HG03457 (cell line): Measurements from ENCODE around the gene KANK4.

ENCODE experiments used
- ATAC-seq: cut with Tn5 transposase; IDR thresholded peaks from one replicate; pipeline ENCODE4 v1.9.1; 2021; ENCODE audit warnings: moderate number of reproducible peaks; ENCODE audit not compliant: unreplicated experiment

The KANK4 gene

DNA sequence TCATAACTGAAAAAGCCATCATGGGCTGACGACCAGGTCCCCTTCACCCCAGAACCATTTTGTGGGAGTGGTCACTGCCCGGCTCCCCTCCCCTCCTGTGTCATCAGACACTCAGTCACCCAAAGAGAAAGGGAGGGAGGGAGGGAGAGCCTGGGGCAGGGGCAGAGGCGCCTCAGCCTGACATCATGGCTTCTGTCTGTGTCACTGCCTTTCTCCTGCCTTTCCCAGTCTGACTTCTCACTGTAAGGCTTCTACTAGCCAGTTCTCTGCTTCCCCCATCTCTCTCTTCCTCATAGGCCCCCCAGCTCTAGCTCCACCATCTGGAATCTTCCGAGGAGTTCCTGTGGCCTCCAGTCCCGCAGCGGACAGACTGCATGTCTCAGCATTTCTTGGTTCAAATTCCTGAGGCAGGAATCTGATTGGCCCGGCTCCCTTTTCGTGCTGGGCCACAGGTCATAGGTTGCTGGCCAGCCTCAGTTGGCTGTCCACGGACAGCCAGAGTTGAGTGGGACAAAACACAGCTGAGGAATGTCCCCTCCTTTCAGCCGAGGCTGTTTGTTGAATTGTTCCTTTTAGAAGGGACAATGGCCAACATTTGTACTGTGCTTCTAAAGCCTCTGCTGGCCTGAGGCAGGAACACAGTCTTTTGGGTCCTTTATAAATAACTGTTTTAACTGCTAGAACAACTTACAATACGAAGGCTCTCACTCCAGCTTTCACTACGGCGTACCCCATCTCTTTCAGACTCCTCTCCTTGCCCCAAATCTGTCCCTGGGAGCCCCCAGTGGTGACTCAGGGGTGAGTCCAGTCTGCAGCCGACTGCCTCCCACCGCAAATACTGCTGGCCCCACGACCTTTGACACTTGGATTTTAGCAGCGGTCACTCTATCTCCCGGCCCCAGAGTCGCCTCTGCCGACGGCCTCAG lies 18.7 kb upstream of the KANK4 start:
- ATAC-seq, result no peak

DNA sequence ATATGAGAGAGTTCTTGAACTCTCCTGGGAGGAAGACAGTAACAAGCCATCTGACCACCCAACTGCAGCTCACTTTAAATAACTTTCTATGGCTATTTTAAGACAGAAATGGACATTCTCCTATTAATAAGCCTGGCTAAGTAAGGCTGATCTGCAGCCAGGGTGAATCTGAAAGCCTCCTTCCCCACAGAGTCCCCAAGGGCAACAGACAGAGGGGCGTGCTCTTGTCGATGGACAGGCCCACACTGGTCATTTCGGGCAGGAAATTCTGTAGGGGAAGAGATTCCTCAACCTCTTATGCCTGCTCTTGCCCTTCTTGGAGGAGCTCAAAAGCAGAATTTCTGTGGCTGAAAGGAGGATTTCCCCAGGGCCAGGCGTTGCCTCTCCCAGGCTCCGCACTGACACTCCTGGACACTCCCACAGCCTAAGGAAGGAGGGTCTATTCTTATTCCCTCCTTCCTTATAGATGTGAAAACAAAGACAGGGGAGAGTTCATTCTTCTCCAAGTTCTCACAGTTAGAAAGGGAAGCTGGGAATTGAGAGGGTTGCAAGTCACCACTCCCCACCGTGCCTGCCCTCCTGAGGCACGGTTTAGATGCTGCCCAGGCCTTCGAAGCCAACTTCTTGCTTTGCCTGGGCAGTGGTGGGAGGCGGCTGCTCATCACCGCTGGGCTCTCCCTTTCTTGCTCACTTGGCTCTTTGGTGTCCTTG lies 17.9 kb upstream of the KANK4 start:
- no peak for ATAC-seq

DNA sequence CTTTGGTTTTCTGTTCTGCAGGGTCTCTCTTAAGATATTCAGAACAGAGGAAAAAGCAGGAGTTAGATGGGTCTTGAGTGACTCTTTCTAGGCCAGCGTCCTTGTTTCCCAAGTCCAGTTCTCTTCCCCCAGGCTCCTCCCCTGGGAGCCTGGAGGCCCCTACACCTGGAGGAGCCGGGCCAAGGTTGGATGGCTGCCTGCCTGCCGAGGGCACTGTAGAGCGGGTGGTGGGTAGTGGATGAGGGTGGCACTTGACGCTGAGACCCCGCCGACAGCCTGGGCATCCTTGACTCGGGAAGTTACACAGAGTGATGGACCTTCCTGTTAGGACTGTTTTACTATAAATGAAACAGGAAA lies 17.4 kb upstream of the KANK4 start:
- ATAC-seq, result no peak

DNA sequence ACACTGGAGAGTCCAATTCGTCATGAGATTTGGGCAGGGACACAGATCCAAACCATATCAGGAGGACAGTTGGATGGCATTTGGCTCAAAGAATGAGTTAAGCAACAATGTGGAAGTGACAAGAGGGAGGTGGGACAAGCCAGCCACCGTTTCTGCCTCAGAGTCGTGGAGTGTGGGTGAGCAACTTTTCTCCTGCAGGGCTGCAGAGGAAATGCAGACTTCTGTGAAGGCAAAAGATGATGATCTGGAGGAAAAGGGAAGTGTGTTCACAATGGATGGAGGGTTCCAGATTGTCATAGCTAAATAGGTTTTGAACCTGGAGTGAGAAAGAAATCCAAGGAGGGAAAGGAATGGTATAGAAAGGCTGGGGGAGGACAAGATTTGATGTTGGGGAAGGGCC lies 16.4 kb upstream of the KANK4 start:
- ATAC-seq, result no peak

DNA sequence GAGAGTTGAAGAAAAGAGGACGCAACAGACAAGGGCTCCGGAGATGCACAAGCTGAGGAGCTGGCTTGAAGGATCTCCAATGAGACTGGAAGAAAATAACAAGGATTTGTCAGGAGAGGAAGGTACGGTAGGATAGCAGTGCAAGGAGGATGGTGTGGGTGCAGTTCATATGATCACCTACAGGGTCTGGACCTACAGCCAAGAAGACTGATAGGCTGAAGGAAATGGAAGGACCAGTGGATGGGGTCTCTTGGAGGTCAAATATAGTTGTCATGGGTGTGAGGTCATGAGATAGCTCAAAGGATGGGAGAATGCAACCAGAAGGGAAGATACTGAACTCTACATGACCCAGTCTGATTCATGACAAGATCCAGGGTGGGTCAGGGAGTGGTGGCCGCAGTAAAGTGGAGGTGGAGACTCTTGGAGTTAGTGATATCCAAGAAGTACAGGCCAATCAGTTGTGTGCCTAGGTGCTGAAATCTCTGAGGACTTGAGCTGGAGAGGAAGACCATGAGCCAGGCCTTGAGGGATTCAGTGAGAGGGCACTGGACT lies 15.3 kb upstream of the KANK4 start:
- no peak for ATAC-seq

DNA sequence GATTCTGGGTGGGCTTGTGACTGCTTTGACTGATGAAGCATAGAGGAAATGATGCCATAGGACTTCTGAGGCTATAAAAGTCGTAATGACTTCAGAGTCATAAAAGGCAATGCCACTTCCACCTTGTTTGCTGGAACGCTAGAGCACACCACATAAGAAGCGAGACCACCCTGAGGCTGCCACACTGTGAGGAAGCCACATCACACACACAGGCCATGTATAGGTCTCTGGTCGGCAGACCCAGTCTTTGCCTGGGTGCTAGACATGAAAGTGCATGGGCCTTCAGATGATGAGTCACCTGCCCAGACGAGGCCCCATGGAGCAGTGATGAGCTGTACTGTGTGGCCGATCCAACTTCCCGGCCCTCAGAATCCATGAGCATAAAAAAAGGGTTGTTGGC lies 14.2 kb upstream of the KANK4 start:
- ATAC-seq, result no peak

DNA sequence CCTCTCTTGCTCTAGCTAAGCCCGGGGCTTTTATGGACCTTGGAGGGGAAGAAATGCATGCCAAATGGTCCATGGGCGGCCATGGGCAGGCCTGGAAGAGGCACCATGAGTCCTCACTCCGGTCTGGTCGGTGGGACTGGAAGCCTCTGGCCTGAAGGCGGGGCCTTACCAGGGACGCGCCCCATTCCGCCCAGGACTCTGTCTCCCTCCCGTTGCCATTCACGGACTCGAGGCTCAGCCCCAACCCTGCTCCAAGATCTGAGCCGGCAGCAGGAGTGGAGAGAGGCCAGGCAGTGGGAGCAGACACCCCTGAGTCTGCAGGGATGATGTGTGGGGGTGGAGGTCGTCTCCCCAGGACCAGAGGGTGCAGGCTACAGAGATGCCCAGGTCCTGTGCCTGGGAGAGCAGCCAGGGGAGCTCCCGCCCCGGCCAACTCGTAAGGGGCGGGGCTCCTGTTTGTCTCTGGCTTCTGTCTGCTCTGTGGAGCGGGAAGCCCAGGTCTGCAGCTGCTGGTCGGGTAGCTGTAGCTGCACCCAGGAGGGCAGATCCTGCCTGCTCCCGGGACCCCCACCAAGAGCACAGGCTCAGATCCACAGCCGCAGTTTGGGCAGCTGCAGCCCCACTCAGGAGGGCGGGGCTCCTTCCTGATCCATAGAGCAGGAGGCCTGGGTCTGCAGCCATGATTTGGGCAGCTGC lies 8.3 kb upstream of the KANK4 start:
- no peak for ATAC-seq

DNA sequence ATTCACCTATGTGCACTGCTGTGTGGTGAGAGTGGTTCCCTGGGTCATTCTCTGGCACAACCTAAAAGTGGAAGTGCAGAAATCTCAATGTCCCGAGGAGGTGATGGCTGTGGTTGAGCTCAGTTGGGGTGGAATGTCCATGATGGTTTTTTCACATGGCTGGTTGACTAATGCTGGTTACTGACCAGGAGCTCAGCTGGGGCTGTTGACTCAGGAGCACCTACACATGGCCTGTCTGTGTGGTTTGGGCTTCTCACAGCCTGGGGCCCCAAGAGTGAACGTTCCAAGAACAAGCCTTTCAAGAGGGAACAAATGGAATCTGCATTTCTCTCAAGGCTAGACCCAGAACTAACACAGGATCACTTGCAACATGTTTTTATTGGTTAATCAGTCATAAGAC lies 6.4 kb upstream of the KANK4 start:
- ATAC-seq, result no peak

DNA sequence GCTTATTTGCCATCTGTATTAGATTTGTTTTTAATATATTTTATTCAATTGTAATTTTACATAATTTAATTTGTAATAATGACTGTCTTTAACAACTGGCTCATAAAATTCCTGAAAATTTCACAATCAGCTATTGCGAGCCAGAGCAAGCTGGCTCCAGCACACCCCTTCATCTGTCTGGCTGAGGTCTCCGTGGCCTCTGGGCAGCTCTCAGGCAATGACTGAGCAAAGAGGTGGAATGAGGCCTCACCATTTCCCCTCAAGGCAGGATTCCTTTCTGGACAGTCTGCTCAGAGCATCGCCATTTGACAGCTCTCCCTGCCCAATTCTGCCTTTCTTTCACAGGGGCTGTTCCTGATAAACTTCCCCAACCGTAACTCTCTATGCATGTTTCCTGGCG lies 5.8 kb upstream of the KANK4 start:
- no peak for ATAC-seq

DNA sequence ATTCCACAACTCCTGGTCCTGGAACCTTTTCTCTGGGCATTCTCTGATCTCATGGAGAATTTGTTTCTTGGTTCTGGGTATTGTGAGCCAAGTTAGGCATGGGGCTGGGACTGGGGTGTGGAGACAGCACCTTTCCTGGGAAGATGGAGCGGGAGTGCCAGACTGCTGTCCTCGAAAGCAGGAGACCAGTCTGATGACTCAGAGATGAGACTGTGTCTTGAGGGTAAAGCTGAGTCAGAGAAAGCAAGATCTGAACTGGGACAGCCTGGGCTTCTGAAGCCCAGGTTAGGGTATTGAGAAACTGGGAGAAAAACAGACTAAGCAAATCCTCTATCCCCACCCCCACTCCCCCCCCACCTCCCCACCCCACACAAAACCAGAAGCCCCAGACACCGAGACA lies 2.2 kb upstream of the KANK4 start:
- ATAC-seq, result no peak

DNA sequence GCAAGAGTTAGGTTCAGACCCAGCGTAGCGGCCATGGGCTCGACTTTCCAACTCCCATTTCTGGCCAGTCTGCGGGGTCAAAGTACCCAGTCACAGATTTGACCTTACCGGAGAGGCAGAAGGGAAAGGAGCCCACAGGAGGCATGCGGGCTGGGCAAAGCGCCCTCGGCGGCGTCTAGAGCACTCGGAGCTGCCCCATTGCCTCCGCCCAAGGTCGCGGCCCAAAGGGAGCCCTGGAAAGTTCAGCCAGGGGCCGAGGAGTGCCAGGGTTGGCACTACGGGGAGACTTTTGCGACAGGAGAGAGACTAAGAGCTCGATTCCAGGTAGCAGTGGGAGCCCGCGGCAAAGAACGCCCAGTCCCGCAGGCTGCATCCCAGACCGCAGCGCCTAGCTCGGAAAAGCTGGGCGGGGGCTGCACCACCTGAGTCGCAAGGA lies 896 bp downstream of the KANK4 start:
- ATAC-seq, result no peak

DNA sequence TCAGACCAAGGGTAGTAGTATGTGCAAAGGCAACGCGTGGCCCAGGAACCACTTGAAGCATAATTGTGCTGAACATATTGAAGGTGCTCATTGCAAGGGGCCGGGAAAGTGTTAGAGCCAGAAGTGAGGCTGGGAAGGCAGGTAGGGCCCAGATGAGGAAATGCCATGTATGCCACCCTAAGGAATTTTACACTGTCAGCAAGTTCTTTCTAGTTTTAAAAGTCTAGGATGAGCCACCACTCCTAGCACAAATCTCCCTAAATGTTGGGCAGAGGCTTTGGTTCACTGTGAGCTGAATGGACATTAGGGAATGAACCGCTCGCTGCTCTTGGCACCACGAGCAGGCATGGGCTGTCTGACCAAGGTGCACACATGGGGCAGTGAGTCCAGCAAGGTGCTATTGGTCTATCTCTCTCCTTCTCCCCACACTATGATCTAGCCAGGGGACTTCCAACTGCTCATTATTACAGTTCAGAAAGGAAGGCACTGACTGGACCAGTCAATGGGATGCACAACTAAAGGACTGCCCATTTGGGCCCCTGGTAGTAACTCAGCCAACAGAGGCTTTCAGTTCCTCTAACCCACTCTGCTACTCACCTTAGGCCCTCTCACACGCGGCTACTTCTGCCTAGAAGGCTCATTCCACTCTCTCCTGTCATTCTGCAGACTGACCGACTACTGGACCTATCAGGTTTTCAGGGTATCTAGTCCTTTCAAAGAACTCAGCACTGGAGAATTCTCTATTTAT lies 2.0 kb downstream of the KANK4 start:
- ATAC-seq, result no peak

DNA sequence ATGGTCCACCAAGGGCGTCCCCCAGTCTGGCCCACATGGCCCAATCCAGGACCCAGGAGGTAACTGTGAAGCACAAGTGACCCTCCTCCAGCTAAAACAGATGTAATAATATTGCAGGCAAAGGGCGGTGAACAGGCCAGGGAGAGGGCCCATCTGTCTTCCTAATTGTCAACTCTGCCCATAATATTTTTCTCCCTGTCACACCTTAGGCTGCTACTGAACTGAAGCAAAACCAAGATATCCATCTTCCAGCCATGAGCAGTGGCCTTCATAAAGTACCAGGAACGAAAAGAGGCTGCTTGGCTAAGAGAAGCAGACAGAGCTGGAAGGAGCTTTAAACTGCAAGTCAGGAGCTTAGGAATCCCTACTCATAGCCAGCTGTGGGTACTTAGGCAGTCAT lies 3.1 kb downstream of the KANK4 start:
- no peak for ATAC-seq

DNA sequence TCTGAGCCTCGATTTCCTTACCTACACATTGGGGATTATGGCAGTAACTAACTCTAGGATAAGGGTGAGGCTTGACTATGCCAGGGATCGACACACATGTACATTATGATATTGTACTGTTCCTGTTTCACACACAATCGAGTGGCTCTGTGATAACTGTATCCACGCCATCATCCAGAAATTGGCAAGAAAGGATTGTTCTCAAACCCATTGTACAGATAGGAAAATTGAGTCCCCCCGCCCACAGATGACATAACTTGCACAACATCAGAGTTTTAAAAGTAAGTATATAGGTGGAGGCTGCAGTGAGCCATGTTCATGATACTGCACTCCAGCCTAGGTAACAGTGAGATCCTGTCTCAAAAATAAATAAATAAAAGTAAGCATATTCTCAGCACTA lies 3.8 kb downstream of the KANK4 start:
- ATAC-seq, result no peak

DNA sequence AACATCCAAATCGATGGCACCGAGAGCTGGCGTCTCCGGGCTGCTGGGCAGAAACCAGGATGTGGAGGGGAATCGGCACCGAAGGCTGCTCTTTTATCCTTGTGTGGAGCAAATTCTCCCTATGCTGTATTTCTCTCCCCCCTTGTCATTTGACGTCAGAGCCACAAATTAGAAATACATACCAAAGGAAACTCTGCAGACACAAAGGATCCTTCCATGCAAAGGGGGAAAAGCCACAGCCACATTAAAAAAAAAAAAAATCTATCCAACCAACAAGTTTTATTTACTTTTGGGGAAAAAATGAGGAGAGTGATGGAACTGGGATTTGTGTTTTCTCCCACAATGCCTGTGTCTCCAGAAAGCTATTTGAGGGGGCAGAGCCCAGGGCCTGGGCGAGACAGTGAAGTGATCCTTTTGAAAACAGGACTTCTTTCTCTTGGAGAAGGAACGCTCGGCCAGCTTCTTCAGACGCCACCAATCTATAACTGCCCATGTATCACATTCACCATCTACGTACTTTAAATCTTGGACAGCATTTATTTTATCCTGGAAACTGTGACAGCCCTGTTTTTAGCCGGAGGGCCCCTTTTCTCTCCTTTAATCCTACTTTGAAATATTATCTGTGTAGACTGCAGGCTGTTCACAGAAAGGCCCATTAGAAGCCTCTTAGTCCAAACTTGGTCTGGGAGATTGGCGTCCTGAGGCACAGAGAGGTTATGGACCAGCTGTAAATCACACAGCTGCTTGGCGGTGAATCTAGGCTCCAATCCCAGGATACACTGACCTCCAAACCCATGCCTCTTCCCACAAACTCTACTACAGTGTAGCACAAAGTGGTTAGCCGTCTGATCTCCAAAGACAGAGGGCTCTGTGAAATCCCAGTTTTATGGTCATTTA lies 4.5 kb downstream of the KANK4 start:
- no peak for ATAC-seq

DNA sequence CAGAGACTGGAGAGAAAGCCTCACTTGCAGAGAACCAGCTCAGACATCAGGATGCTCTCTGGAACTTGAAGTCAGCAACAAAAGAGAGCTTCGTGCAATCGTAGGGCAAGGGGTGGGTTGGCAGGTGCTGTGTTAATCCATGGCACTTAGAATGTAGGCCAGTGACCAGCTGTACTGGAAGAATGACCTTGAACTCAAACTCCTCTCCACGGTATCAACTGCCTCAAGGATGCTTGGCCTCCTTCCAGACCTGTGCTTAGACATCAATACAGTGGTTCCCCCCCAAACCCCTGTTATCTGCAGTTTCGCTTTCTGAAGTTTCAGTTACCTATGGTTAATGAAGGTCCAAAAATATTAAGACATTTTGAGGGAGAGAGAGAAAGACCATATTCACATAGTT lies 6.5 kb downstream of the KANK4 start:
- ATAC-seq, result no peak

DNA sequence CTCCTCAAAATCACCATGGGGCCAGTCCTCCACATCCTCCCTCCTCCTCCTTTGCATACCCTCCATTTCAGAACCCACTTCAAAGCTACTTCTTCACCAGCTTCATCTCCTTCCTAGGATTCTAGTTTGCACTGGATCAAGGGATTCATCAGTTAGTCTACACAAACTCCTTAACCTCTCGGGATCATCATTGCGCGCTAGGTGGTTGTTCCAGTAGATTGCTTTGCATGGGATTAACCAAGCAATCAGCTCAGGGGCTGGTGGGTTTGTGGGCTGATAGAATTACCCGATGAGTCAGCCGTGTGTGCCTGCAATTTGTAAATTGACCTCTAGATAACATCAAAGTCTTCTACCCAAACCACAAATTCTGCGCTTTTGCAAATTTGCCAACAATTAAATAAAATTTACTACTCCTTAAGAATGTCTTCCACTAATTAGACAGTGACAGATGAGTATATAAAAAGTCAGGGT lies 7.7 kb downstream of the KANK4 start:
- ATAC-seq, result no peak

DNA sequence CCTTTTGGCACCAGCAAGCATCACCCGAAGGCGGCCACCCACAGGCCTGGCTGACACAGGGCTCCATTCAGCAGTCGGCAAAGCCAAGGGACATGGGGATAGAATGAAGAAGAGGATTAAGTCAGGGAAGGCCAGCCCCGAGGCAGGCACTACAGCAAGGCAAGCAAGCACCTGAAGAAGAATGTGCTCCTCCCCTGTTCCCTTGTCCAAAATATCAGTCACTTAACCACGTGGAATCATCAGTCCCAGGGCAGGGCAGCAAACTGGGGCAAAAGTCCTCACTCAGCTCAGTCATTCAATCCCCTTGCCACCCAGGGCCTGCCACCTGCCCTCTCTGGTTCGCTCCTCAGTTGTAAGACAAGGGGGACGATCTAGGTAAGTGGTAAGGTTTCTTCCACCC lies 9.3 kb downstream of the KANK4 start:
- no peak for ATAC-seq

DNA sequence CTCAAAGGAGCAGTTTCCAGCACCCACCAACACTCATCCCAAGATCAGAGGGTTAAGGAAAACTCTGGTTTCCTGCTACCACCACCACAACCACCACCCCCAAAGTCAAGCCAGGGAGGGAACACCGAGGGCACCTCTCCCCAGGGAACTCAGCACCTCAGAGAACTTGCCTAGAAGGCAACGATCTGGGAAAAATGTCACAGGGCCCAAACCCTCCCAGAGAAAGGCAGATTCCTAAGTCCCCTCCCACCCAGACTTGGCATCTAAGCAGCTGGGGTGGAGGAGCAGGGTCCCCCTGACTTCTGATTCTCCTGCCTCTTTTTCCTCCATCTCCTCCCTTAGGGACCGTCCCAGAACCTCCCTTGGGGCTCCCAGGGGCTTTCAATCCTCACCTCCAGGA lies 10.6 kb downstream of the KANK4 start:
- ATAC-seq, result no peak
